H9 (cell line): Measurements from ENCODE around the gene AHNAK. TPM values are rescaled to one million over a fixed set of nuclear protein-coding genes. Genes with fewer than 3 reads are reported as not detected.

Experiments
- DNase-seq: peaks from one replicate; pipeline ENCODE4 v3.0.0-alpha.2; 2017
- H2AFZ ChIP-seq: one replicate; pipeline ENCODE4 v1.6.1; 2013; ENCODE audit warnings: mild to moderate bottlenecking, low read length, control low read depth, moderate library complexity
- H2AK5ac ChIP-seq: 2 replicates; pipeline ENCODE4 v1.6.1; 2013; ENCODE audit warnings: low read length, control low read depth, mixed read lengths; ENCODE audit not compliant: insufficient read length
- H2BK120ac ChIP-seq: one replicate; pipeline ENCODE4 v1.6.1; 2013; ENCODE audit warnings: low read depth, mild to moderate bottlenecking, low read length, control low read depth, inconsistent platforms; ENCODE audit not compliant: poor library complexity, severe bottlenecking
- H2BK12ac ChIP-seq: 2 replicates; pipeline ENCODE4 v1.6.1; 2013; ENCODE audit warnings: low read length, control low read depth, mixed read lengths, low read depth; ENCODE audit not compliant: insufficient read length
- H2BK15ac ChIP-seq: 2 replicates; pipeline ENCODE4 v1.6.1; 2013; ENCODE audit warnings: low read depth, low read length, control low read depth
- H2BK20ac ChIP-seq: one replicate; pipeline ENCODE4 v1.6.1; 2013; ENCODE audit warnings: low read depth, mild to moderate bottlenecking, low read length, control low read depth, inconsistent platforms; ENCODE audit not compliant: poor library complexity, severe bottlenecking
- H2BK5ac ChIP-seq: 2 replicates; pipeline ENCODE4 v1.6.1; 2013; ENCODE audit warnings: low read length, control low read depth, mixed read lengths; ENCODE audit not compliant: insufficient read length
- H3K14ac ChIP-seq: 2 replicates; pipeline ENCODE4 v1.6.1; 2013; ENCODE audit warnings: low read length, control low read depth; ENCODE audit not compliant: insufficient read depth
- H3K18ac ChIP-seq: 2 replicates; pipeline ENCODE4 v1.6.1; 2013; ENCODE audit warnings: low read depth, mild to moderate bottlenecking, mixed read lengths, low read length, control low read depth; ENCODE audit not compliant: insufficient read length
- H3K23ac ChIP-seq: 2 replicates; pipeline ENCODE4 v1.6.1; 2013; ENCODE audit warnings: low read length, control low read depth, mixed read lengths, low read depth; ENCODE audit not compliant: insufficient read length
- H3K23me2 ChIP-seq: 2 replicates; pipeline ENCODE4 v1.6.1; 2013; ENCODE audit warnings: low read depth, mild to moderate bottlenecking, mixed read lengths, low read length, control low read depth; ENCODE audit not compliant: insufficient read length, poor library complexity, severe bottlenecking
- H3K27ac ChIP-seq: 2 replicates; pipeline ENCODE4 v1.5.1; 2013; ENCODE audit warnings: low read length, control low read depth, mixed read lengths, low read depth; ENCODE audit not compliant: insufficient read length
- H3K27me3 ChIP-seq: 2 replicates; pipeline ENCODE4 v1.6.1; 2013; ENCODE audit warnings: low read length, control low read depth, inconsistent platforms; ENCODE audit not compliant: insufficient read depth
- H3K4ac ChIP-seq: 2 replicates; pipeline ENCODE4 v1.6.1; 2013; ENCODE audit warnings: low read depth, mild to moderate bottlenecking, control low read depth, inconsistent platforms, low read length, moderate library complexity
- H3K4me1 ChIP-seq: 2 replicates; pipeline ENCODE4 v1.6.1; 2013; ENCODE audit warnings: low read length, control low read depth, inconsistent platforms; ENCODE audit not compliant: insufficient read depth
- H3K4me2 ChIP-seq: 2 replicates; pipeline ENCODE4 v1.6.1; 2013; ENCODE audit warnings: low read length, control low read depth, mixed read lengths; ENCODE audit not compliant: insufficient read length, insufficient read depth
- H3K56ac ChIP-seq: 2 replicates; pipeline ENCODE4 v1.6.1; 2013; ENCODE audit warnings: low read depth, mild to moderate bottlenecking, mixed read lengths, low read length, control low read depth; ENCODE audit not compliant: insufficient read length
- H3K79me1 ChIP-seq: 2 replicates; pipeline ENCODE4 v1.6.1; 2013; ENCODE audit warnings: low read depth, mild to moderate bottlenecking, moderate library complexity, low read length, control low read depth, inconsistent platforms; ENCODE audit not compliant: insufficient read depth, poor library complexity, severe bottlenecking
- H3K79me2 ChIP-seq: 2 replicates; pipeline ENCODE4 v1.6.1; 2013; ENCODE audit warnings: low read length, control low read depth, inconsistent platforms; ENCODE audit not compliant: insufficient read depth
- H3K9ac ChIP-seq: 2 replicates; pipeline ENCODE4 v1.6.1; 2013; ENCODE audit warnings: low read length, control low read depth, mixed read lengths; ENCODE audit not compliant: insufficient read length; ENCODE audit errors: extremely low read depth
- H3K9me3 ChIP-seq: one replicate; pipeline ENCODE4 v1.6.1; 2013; ENCODE audit warnings: low read depth, low read length, inconsistent platforms; ENCODE audit not compliant: control insufficient read depth
- H3T11ph ChIP-seq: one replicate; pipeline ENCODE4 v1.6.1; 2013; ENCODE audit warnings: mild to moderate bottlenecking, low read length, control low read depth, inconsistent platforms
- H4K20me1 ChIP-seq: one replicate; pipeline ENCODE4 v1.6.1; 2013; ENCODE audit not compliant: control insufficient read depth, insufficient read length, insufficient read depth
- H4K5ac ChIP-seq: 2 replicates; pipeline ENCODE4 v1.6.1; 2013; ENCODE audit warnings: low read depth, mild to moderate bottlenecking, mixed read lengths, low read length, control low read depth; ENCODE audit not compliant: insufficient read length
- H4K8ac ChIP-seq: replicated peaks from 2 replicates; pipeline ENCODE4 v1.6.1; 2013; ENCODE audit warnings: low read length, control low read depth, mixed read lengths, low read depth; ENCODE audit not compliant: insufficient read length
- H4K91ac ChIP-seq: 2 replicates; pipeline ENCODE4 v1.6.1; 2013; ENCODE audit warnings: low read depth, mild to moderate bottlenecking, moderate library complexity, mixed read lengths, low read length, control low read depth; ENCODE audit not compliant: insufficient read length
- H3K27ac Mint-ChIP-seq, 3 experiments: 2 replicates in 2 of 3; 3 replicates in 1 of 3; pipeline ENCODE4 v1.8.0; 2020 to 2021; ENCODE audit warnings: mixed read lengths in 3 of 3, mild to moderate bottlenecking in 1 of 3, moderate library complexity in 1 of 3
- H3K27me3 Mint-ChIP-seq: 2 replicates; pipeline ENCODE4 v1.8.0; 2021; ENCODE audit warnings: low read depth, mild to moderate bottlenecking, moderate library complexity, mixed read lengths
- H3K36me3 Mint-ChIP-seq, 3 experiments: 2 replicates in 2 of 3; 3 replicates in 1 of 3; pipeline ENCODE4 v1.8.0; 2020 to 2021; ENCODE audit warnings: low read depth in 3 of 3, mixed read lengths in 3 of 3; ENCODE audit not compliant: insufficient read depth in 1 of 3
- H3K4me1 Mint-ChIP-seq, 2 experiments: 2 replicates each; pipeline ENCODE4 v1.8.0; 2020; ENCODE audit warnings: mixed read lengths in 2 of 2
- H3K4me3 Mint-ChIP-seq, 2 experiments: 2 replicates in 1 of 2; 3 replicates in 1 of 2; pipeline ENCODE4 v1.8.0; 2020 to 2021; ENCODE audit warnings: mild to moderate bottlenecking in 2 of 2, mixed read lengths in 2 of 2, moderate library complexity in 1 of 2
- H3K9me3 Mint-ChIP-seq, 2 experiments: 2 replicates in 1 of 2; 3 replicates in 1 of 2; pipeline ENCODE4 v1.8.0; 2020; ENCODE audit warnings: mild to moderate bottlenecking in 2 of 2, mixed read lengths in 2 of 2, moderate library complexity in 1 of 2
- CTCF ChIP-seq: fragments of 200-600 bp; sonication (generic); conservative IDR thresholded peaks from 3 replicates; pipeline ENCODE4 v1.8.0; 2021; ENCODE audit warnings: antibody characterized with exemption, mild to moderate bottlenecking
- WGBS: extraction: QIAGEN DNeasy Blood & Tissue Kit; methylation state at CpG from one replicate; pipeline ENCODE4 v1.1.7; 2013; ENCODE audit warnings: missing lambda C conversion rate, low lambda C conversion rate, mixed read lengths; ENCODE audit not compliant: insufficient read length; ENCODE audit errors: extremely low coverage; 5-methylcytosine and 5-hydroxymethylcytosine counted together
- total RNA-seq: library from RNA; stranded (reverse); gene quantifications from 2 replicates; pipeline ENCODE4 v1.2.1, GENCODE V29; 2021

AHNAK gene
- total RNA-seq, 1 experiment from 2014 or later, result 15.2 TPM

DNA sequence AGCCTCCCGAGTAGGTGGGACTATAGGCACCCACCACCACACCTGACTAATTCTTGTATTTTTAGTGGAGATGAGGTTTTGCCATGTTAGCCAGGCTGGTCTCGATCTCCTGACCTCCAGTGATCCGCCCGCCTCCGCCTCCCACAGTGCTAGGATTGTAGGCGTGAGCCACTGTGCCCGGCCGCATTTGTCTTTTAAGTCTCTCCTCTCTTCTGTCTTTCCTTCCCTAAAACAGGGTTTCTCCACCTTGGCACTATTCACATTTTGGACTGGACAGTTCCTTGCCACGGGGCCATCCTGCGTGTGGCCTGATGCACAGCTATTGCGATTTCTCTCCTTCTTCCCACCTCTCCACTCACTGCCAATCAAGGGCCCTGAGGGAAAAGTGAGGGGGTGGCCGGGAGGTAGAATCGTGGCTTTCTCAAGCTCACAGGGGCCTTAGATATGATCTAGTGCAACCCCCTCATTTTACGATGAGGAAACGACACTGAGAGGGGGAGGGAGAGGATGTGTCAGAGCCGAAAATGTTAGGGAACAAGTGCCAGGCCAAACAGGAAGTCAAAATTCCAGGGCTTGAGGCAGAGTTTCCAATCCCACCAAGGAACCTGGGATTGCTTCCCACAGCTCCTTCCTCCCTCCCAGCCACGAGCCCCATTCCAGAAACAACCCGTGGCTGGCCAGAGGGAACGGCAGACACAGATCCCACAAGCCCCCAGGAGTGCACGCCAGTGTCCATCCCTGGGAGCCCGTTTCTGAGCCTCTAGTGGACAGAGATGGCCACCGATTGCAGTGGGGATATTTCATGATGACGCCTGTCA is 106.6 kb downstream of the AHNAK start:
- no peaks in the 10 kb centered on the region for H3K9me3 Mint-ChIP-seq

More for the DNA sequence above, 106.6 kb downstream of the AHNAK start:
- no peak overlapping the region for H3K56ac ChIP-seq
- H3T11ph ChIP-seq, result no peak overlapping the region
- H3K79me1 ChIP-seq, result no peaks in the 10 kb centered on the region
- no peak overlapping the region for H3K27ac ChIP-seq
- H3K23ac ChIP-seq, result no peak overlapping the region
- H2BK5ac ChIP-seq, result no peak overlapping the region
- no peak overlapping the region for H3K4ac ChIP-seq
- no peak for DNase-seq
- H3K27me3 ChIP-seq, result no peaks in the 10 kb centered on the region
- WGBS, result no CpG with 5 or more reads among the region's 23 CpGs
- no peaks in the 10 kb centered on the region for H3K9me3 ChIP-seq
- peaks cover 3 to 9% of the 10 kb centered on the region in 2 experiments for H3K4me1 Mint-ChIP-seq
- H2BK120ac ChIP-seq, result no peak overlapping the region
- H4K91ac ChIP-seq, result no peak overlapping the region
- no peak overlapping the region for H2BK20ac ChIP-seq
- H2BK12ac ChIP-seq, result no peak overlapping the region
- no peak overlapping the region for H2AFZ ChIP-seq
- no peak overlapping the region for H2AK5ac ChIP-seq
- H3K18ac ChIP-seq, result no peak overlapping the region
- no peaks in the 10 kb centered on the region for H4K20me1 ChIP-seq
- no peak overlapping the region for H3K14ac ChIP-seq
- H2BK15ac ChIP-seq, result no peak overlapping the region
- no peak overlapping the region; a peak in 1 of 5 replicates for H3K4me3 Mint-ChIP-seq
- no peak overlapping the region for H3K9ac ChIP-seq
- H4K5ac ChIP-seq, result no peak overlapping the region
- TF ChIP-seq CTCF, result no peak
- H3K4me2 ChIP-seq, result no peak overlapping the region
- no peak overlapping the region; a peak in 1 of 7 replicates for H3K27ac Mint-ChIP-seq
- no peaks in the 10 kb centered on the region for H3K36me3 Mint-ChIP-seq
- H3K4me1 ChIP-seq, result no peaks in the 10 kb centered on the region; the same call in 1 of the 2 replicates
- H3K79me2 ChIP-seq, result no peaks in the 10 kb centered on the region; the same call in 1 of the 2 replicates
- H3K23me2 ChIP-seq, result no peaks in the 10 kb centered on the region
- peaks cover 1% of the 10 kb centered on the region for H3K27me3 Mint-ChIP-seq
- no peak overlapping the region for H4K8ac ChIP-seq
